Activated T-cell treated with anti-CD3 and anti-CD28 coated beads, Interleukin-2, amount 50 U/mL, for 1 hour (primary cell): ENCODE results near the gene ANKS1A.

Experiments used
- DNase-seq: peaks from one replicate; pipeline ENCODE4 v3.0.0-alpha.2; 2020

The ANKS1A gene

GRCh38 chr6:35058865-35059522 lies 169.9 kb downstream of the ANKS1A start:
- no peak for DNase-seq

DNA sequence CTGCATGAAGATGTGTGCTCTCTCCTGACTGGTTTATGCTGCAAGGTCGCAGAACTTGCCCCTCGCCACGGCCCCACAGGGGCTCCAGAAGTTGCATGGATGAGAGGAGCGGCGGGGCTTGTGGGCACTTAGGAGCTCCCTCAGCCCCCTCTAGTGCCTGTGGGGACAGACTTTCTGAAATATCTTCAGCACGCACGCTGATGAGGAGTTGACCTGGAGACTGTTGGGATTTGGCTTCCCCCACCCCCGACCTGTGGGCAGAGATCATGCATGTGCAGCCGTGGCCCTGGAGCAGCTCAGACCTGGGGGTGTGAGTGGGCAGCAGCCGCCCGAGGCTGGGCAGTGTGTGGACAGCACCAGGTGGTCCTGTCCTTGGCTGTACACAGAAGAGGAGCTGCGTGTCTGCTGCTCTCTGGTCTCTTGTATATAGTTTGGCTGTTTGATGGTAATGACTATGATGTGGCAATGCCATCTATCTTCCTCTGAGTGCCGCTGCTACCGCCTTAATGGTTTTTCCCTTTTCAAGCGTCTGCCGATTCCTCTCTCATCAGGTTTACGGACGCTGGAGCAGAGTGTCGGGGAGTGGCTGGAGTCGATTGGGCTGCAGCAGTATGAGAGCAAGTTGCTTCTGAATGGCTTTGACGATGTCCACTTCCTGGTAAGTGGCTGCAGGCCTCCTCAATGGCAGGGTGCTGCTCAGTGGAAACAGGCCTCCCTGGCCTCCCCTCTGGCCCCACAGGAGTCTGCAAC lies 170.7 kb downstream of the ANKS1A start:
- DNase-seq: no peak

- no peak for DNase-seq
Measured at GRCh38 chr6:35061102-35061615, 172.1 kb downstream of the ANKS1A start.

DNA sequence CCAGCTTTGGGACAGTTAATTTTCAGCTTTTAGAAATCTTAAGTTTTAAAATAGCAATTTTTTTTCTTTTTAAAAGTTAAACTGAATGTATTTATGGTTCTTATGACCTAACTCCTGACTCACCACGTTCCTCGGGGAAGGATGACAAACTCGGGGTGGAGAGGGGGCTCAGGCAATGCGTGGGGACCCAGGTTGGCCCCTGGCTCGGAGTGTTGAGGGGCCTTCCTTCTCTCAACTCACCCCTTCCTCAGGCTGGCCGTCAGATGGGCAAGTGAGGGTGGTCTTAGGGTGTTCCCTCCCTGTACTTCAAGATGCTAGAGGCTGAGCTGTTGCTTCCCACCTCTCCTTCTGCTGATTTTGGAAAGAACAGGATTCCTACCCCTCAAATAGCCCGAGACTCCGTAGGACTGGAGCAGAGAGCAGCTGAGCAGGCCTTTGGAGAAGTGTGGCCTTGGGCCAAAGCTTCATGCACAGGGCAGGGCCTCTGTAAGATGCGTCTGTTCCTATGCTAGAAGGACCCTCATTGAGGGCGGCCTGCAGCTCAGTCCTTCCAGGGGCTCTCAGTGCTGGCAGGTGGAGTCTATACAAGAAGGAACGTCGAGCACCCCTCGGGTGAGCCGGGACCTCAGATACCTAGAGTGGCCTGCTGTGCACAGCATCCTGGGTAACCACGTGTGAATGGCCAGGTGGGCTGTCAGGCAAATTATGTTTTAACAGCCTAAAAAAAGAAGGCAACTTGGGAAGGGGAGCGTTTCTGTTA lies 172.8 kb downstream of the ANKS1A start:
- DNase-seq: no peak

DNA sequence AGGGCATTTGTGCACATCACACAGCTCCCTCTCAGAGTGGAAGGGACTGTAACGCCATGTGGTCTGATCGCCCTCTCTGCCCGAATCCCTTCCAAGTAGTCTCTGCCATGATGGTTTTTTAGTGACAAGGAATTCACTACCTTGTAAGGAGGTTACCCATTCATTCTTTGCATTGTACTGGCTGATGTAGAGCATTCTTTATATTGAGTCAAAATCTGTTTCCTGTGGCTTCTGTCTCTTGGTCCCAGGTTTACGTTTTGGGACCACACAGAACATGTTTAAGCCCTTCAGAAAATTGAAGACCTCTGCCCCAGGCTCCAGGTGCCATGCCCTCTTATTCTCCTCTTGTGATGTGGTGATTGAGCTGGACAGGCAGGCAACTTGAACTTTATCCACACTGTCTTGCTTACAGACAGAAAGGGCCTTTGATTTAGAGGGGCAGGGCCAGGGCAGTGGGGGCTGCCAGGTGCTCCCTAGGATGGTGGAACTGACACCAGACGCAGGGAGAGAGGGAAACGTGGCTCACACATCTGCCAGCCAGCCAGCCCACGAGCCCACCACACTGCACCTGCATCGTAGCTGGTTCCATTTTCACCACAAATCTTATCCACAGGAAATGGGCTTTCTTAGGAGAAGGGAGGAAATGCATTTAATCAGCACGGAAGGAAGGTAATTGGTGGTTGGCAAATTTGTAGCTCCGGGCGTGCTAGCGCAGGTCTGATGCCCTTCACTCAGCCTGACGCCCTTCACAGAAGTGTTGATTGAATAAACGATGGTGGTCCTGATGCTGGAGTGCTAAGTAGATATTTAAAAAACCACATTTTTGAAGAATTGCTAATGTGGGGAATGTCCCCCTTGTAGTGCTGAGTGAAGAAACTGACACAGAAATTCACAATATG lies 173.9 kb downstream of the ANKS1A start:
- no peak for DNase-seq

- DNase-seq: no peak
Measured at GRCh38 chr6:35063701-35064280, 174.7 kb downstream of the ANKS1A start.

DNA sequence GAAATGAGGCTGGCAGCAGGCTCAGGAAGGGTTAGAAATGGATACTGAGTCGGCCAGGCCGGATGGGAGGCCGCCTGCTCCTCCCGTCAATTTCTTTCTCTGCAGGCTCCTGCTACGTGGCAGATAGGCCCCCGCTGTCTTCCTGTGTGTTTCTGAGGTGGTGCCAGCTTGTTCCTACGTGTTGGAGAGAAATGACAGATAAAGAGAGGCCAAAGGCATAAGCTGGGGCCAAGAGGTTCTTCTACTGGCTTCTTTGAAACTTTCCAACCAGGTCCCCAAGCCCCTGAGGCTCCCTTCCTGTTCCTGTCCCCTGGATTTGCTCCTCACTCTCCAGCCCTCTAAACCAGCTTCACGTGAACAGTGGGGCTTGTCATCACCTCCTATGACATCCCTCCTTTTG lies 175.2 kb downstream of the ANKS1A start:
- no peak for DNase-seq

- DNase-seq: no peak
Measured at GRCh38 chr6:35064757-35065440, 175.8 kb downstream of the ANKS1A start.

DNA sequence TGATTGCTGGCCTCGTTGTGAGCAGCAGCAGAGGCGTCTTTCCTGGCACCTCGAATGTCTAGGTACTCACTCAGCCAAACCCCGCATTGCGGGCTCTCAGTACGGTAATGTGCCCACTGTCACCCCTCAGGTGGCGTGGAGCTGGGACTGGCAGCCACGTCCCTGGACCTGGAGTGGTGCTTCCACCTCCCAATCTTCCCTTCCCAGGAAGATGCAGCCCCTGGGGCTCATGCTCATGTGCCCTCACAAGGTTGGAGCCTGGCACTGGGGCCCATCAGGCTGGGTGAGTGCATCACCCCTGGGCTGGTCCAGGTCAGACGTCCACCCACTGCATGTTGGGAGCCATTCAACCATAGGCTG lies 176.4 kb downstream of the ANKS1A start:
- no peak for DNase-seq

DNA sequence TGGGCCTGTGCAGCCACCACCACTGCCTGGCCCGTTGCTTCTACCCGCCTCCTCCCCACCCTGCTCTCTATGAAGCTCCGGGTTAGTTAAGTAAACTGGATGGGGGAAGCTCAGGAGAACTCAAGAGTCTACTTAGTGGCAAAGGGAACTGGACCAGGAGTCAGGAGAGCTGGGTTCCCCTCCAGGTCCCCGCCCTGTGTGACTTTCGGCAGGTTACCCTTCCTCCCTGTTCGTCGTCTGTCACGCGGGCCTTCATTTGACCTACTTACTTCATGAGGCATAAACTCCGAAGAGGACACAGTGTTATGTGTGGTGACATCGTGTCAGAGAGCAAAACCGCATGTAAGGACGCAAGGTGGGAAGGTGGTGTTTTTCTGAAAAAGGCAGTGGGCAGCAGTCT lies 176.8 kb downstream of the ANKS1A start:
- no peak for DNase-seq

DNA sequence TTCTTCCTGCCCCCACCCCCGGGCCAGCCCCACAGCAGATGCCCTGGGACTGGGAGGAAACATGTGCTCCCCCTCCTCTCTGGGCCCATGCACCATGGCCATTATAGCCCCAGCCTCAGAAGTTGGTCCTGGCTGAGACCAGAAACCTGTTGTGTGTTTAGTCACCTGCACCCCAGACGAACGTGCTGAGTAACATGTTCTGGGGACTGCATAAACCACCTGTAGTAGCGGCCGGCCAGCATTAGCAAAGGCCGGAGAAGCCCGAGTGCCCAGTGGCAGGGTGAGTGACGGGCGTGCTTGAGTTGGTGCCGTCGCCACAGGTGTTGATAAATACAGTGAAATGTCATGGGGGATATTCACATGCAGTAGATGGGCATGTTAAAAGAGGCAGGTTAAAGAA lies 178.2 kb downstream of the ANKS1A start:
- no peak for DNase-seq

GRCh38 chr6:35068206-35068605 lies 179.2 kb downstream of the ANKS1A start:
- no peak for DNase-seq

DNA sequence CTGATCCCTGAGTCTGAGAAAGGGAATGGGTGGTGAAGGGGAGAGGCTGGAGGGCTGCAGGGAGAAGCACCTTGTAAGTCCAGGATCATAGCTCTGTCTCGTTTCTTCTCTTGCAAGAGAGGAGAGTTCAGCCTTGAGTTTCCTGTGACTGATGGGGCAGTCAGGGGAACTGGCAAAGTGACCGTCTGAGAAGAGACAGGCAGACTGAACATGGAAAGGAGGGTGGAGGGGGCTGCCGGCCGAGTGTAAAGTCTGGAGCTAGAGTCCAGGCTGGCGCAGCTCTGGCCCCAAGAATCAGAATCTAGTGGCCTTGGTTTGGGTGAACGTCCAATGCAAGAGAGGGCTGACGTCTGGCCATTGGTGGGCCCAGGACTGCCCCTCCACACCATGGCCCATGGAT lies 179.6 kb downstream of the ANKS1A start:
- DNase-seq: no peak

GRCh38 chr6:35069262-35069661 lies 180.2 kb downstream of the ANKS1A start:
- no peak for DNase-seq

DNA sequence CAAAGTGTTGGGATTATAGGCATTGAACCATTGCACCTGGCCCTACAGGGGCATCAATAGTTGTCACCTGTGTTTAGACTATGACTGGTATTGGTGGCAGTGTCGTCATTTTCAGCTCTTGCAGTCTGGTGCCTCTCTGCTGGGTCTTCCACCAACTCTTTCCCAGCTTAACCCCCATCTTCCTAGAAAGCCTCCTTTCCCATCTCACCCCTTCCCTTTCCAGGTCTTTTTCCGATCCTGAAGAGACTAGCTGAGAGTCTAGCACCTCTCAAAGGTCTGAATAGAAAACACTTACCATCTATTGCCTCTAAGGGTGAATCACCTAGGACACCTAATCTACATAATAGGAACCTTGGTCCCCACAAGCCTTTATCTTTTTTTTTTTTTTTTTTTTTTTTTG lies 181.1 kb downstream of the ANKS1A start:
- DNase-seq: no peak

DNA sequence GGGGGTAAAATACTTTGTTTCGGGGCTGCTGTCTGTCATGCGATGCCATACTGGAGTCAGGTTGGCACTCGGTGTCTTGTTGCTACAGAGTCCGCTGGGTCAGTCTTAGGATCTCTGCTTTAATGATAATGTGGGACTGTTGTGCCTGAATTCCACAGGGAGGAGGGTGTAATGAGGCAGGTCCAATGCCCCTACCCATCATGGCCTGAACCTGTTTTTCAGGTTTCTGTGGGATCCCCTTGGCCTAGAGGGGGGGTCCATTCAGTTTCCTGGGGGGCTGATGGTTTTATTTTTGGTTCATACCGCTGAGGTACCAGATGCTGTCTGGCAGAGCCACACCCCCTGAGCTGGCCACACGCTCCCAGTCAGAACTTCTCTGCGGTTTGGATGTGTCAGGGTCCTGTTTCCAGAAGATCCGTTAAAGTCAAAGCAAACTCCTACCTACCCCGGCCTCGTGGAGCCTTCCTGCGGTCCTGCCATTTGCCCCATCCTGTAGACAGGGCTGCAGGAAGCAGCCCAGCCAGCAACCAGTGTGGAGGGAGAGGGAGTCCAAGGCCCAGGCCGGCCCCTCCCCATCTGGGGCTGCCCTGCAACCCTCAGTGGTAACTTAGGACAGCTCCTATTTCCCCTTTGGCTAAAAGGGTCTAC lies 182.4 kb downstream of the ANKS1A start:
- DNase-seq: no peak

DNA sequence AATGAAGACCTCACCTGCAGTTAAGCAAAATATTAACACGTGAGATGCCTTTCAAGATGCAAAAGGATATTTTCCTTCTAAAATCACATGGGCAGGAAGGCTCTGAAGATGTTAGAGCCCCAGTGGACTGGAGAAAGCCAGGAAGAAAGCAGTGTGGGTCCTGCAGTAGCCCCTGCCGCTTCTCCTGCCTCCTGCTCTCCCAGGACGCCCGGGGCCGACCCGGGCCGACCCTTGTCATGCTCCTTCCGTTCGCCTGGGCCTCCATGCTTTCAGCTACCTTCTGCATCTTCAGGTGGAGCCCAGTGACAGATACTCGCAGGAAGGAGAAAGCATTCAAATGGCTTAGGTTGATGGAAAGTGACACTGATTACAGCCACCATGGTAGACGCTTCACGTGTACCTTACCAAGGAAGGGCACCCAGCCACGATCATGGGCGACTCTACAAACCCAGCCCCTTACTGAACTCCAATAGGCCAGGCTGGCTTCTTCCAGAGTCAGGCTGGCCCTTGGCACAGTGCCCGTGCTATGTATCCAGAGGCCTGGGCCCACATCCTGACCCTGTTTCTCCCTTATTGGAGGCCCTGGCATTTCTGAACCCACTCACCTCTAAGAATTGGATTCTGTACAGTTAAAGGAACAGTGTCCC lies 183.1 kb downstream of the ANKS1A start:
- DNase-seq: no peak

DNA sequence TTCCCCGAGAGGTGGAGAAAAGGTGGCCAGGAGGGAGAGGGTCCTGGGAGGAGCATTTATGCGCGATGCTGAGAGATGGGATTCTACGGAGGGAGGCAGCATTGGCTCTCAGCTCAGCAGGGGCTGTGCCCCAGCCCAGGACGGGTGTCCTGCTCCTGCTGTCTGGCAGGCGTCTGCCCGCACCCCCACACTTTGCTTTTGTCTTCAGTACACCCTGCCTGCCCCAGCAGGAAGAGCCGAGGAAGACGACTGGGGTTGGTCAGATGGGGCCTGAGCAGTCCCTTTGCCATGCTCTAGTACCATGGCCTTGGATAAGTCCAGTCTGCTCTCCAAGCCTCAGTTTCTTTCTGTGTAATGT lies 183.6 kb downstream of the ANKS1A start:
- no peak for DNase-seq

- no peak for DNase-seq
Measured at GRCh38 chr6:35073211-35073610, 184.2 kb downstream of the ANKS1A start.

DNA sequence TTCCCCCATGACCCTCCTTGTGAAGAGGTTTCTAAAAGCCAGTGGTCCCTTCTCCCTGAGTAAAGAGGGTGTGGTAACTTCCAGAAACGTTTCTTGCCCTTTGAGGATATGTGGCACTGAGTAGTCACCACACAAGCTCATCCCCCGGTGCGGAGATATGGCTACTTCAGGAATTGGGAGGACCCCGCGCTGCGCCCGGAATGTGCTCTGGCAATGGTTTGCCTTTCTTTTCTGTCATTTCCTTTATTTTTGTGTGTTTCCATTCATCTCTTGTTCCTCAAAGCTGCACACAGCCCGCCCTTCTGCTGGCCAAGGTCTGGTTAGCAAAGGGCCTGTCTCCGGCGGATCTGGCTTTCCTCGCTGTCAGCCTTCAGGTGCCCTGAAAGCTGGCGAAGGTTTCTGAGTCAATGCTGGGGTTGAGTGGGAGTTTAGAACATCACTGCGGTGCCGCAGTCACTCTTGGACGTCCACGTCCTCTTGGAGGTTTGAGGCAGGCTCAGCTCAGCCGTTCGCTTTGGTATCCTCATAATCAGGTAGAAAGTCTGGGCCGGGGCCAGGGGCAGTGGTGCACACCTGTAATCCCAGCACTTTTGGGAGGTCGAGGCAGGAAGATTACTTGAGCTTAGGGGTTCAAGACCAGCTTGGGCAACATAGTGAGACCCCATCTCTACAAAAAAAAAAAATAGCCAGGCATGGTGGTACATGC lies 184.9 kb downstream of the ANKS1A start:
- DNase-seq: no peak
